Measurements from ENCODE around the gene DLAT. TPM values are rescaled to one million over a fixed set of nuclear protein-coding genes. Genes with fewer than 3 reads are reported as not detected.

DLAT gene
- 37.6 TPM for total RNA-seq

- Histone ChIP-seq H3K9me3 (ENCODE audit: control insufficient read depth in 3 of 3, low read length in 3 of 3) (no peaks in the 10 kb centered on the region), H3K9ac (ENCODE audit: low read depth in 1 of 3, low read length in 3 of 3) (peak within 1 kb of the TSS; percentile 96 to 99 (median 98)), H3K4me1 (ENCODE audit: control insufficient read depth in 3 of 3, insufficient read depth in 3 of 3, low read length in 3 of 3) (peaks cover 8 to 15% (median 13%) of the 10 kb centered on the region in 3 donors), H3K27ac (ENCODE audit: low read depth, low read length) (peak within 1 kb of the TSS; percentile 89), H3K27me3 (ENCODE audit: control insufficient read depth in 3 of 3, insufficient read depth in 3 of 3, low read length in 3 of 3) (no peaks in the 10 kb centered on the region), H3K36me3 (ENCODE audit: control insufficient read depth in 3 of 3, insufficient read depth in 3 of 3, low read length in 3 of 3) (peaks cover 11 to 17% (median 16%) of the 10 kb centered on the region in 3 donors), H3K4me3 (ENCODE audit: low read length in 3 of 3) (peak within 1 kb of the TSS; percentile 85 to 99 (median 95))
Observed at GRCh38 chr11:112024773-112025678, at the start of gene DLAT. TSS of gene DLAT (plus strand) at chr11:112025408. CDS start at chr11:112025473, 65 bp downstream.

- Histone ChIP-seq H3K27ac (ENCODE audit: low read depth, low read length) (peak overlapping the region; percentile 69), H3K27me3 (ENCODE audit: control insufficient read depth in 3 of 3, insufficient read depth in 3 of 3, low read length in 3 of 3) (no peaks in the 10 kb centered on the region), H3K4me3 (ENCODE audit: low read length in 3 of 3) (peak overlapping the region in 2 of 3 donors; percentile 8 to 60), H3K4me1 (ENCODE audit: control insufficient read depth in 3 of 3, insufficient read depth in 3 of 3, low read length in 3 of 3) (peaks cover 15 to 23% (median 19%) of the 10 kb centered on the region in 3 donors), H3K9me3 (ENCODE audit: control insufficient read depth in 3 of 3, low read length in 3 of 3) (no peaks in the 10 kb centered on the region), H3K9ac (ENCODE audit: low read depth in 1 of 3, low read length in 3 of 3) (peak overlapping the region; percentile 30 to 64 (median 39)), H3K36me3 (ENCODE audit: control insufficient read depth in 3 of 3, insufficient read depth in 3 of 3, low read length in 3 of 3) (peaks cover 0 to 10% (median 0%) of the 10 kb centered on the region in 3 donors)
Observed at GRCh38 chr11:111976119-111976766, 49.0 kb upstream of the DLAT start.

- Histone ChIP-seq H3K9ac (ENCODE audit: low read depth in 1 of 3, low read length in 3 of 3) (peak overlapping the region; percentile 30 to 64 (median 39)), H3K9me3 (ENCODE audit: control insufficient read depth in 3 of 3, low read length in 3 of 3) (no peaks in the 10 kb centered on the region), H3K27me3 (ENCODE audit: control insufficient read depth in 3 of 3, insufficient read depth in 3 of 3, low read length in 3 of 3) (no peaks in the 10 kb centered on the region), H3K27ac (ENCODE audit: low read depth, low read length) (peak overlapping the region; percentile 69), H3K4me1 (ENCODE audit: control insufficient read depth in 3 of 3, insufficient read depth in 3 of 3, low read length in 3 of 3) (peaks cover 15 to 24% (median 20%) of the 10 kb centered on the region in 3 donors), H3K36me3 (ENCODE audit: control insufficient read depth in 3 of 3, insufficient read depth in 3 of 3, low read length in 3 of 3) (peaks cover 0 to 12% (median 0%) of the 10 kb centered on the region in 3 donors), H3K4me3 (ENCODE audit: low read length in 3 of 3) (peak overlapping the region; percentile 8 to 60 (median 52))
Observed at GRCh38 chr11:111976767-111977145, 48.5 kb upstream of the DLAT start.

- H3K4me3 ChIP-seq (ENCODE audit: low read length in 3 of 3), result peak overlapping the region; percentile 73 to 78 (median 77)
- H3K27me3 ChIP-seq (ENCODE audit: control insufficient read depth in 3 of 3, insufficient read depth in 3 of 3, low read length in 3 of 3), result no peaks in the 10 kb centered on the region
- H3K27ac ChIP-seq (ENCODE audit: low read depth, low read length), result no peak overlapping the region
- peaks cover 20 to 30% (median 22%) of the 10 kb centered on the region in 3 donors for H3K4me1 ChIP-seq (ENCODE audit: control insufficient read depth in 3 of 3, insufficient read depth in 3 of 3, low read length in 3 of 3)
- H3K9me3 ChIP-seq (ENCODE audit: control insufficient read depth in 3 of 3, low read length in 3 of 3), result no peaks in the 10 kb centered on the region
- peak overlapping the region; percentile 67 to 79 (median 75) for H3K9ac ChIP-seq (ENCODE audit: low read depth in 1 of 3, low read length in 3 of 3)
- peaks cover 0 to 12% (median 0%) of the 10 kb centered on the region in 3 donors for H3K36me3 ChIP-seq (ENCODE audit: control insufficient read depth in 3 of 3, insufficient read depth in 3 of 3, low read length in 3 of 3)
Observed at GRCh38 chr11:111977146-111978027, 47.8 kb upstream of the DLAT start.

GRCh38 chr11:111978028-111978771 lies 47.0 kb upstream of the DLAT start:
- peaks cover 20 to 38% (median 26%) of the 10 kb centered on the region in 3 donors for H3K4me1 ChIP-seq (ENCODE audit: control insufficient read depth in 3 of 3, insufficient read depth in 3 of 3, low read length in 3 of 3)
- H3K27ac ChIP-seq (ENCODE audit: low read depth, low read length), result no peak overlapping the region
- peak overlapping the region; percentile 67 to 79 (median 75) for H3K9ac ChIP-seq (ENCODE audit: low read depth in 1 of 3, low read length in 3 of 3)
- peaks cover 0 to 12% (median 0%) of the 10 kb centered on the region in 3 donors for H3K36me3 ChIP-seq (ENCODE audit: control insufficient read depth in 3 of 3, insufficient read depth in 3 of 3, low read length in 3 of 3)
- no peaks in the 10 kb centered on the region for H3K9me3 ChIP-seq (ENCODE audit: control insufficient read depth in 3 of 3, low read length in 3 of 3)
- H3K27me3 ChIP-seq (ENCODE audit: control insufficient read depth in 3 of 3, insufficient read depth in 3 of 3, low read length in 3 of 3), result no peaks in the 10 kb centered on the region
- H3K4me3 ChIP-seq (ENCODE audit: low read length in 3 of 3), result peak overlapping the region; percentile 73 to 78 (median 77)

GRCh38 chr11:111980062-111980461 lies 45.1 kb upstream of the DLAT start:
- H3K27ac ChIP-seq (ENCODE audit: low read depth, low read length), result no peak overlapping the region
- H3K9ac ChIP-seq (ENCODE audit: low read depth in 1 of 3, low read length in 3 of 3), result no peak overlapping the region

GRCh38 chr11:111981270-111981669 lies 43.9 kb upstream of the DLAT start:
- H3K9me3 ChIP-seq (ENCODE audit: control insufficient read depth in 3 of 3, low read length in 3 of 3), result no peaks in the 10 kb centered on the region
- H3K27ac ChIP-seq (ENCODE audit: low read depth, low read length), result no peak overlapping the region
- peaks cover 0 to 12% (median 2%) of the 10 kb centered on the region in 3 donors for H3K36me3 ChIP-seq (ENCODE audit: control insufficient read depth in 3 of 3, insufficient read depth in 3 of 3, low read length in 3 of 3)
- no peaks in the 10 kb centered on the region for H3K27me3 ChIP-seq (ENCODE audit: control insufficient read depth in 3 of 3, insufficient read depth in 3 of 3, low read length in 3 of 3)
- no peak overlapping the region for H3K9ac ChIP-seq (ENCODE audit: low read depth in 1 of 3, low read length in 3 of 3)
- H3K4me1 ChIP-seq (ENCODE audit: control insufficient read depth in 3 of 3, insufficient read depth in 3 of 3, low read length in 3 of 3), result peaks cover 20 to 38% (median 26%) of the 10 kb centered on the region in 3 donors
- no peak overlapping the region for H3K4me3 ChIP-seq (ENCODE audit: low read length in 3 of 3)

More at GRCh38 chr11:111980062-111980461, 45.1 kb upstream of the DLAT start:
- Histone ChIP-seq H3K9me3 (ENCODE audit: control insufficient read depth in 3 of 3, low read length in 3 of 3) (no peaks in the 10 kb centered on the region), H3K4me3 (ENCODE audit: low read length in 3 of 3) (no peak overlapping the region), H3K4me1 (ENCODE audit: control insufficient read depth in 3 of 3, insufficient read depth in 3 of 3, low read length in 3 of 3) (peaks cover 20 to 38% (median 26%) of the 10 kb centered on the region in 3 donors), H3K27me3 (ENCODE audit: control insufficient read depth in 3 of 3, insufficient read depth in 3 of 3, low read length in 3 of 3) (no peaks in the 10 kb centered on the region), H3K36me3 (ENCODE audit: control insufficient read depth in 3 of 3, insufficient read depth in 3 of 3, low read length in 3 of 3) (peaks cover 0 to 10% (median 0%) of the 10 kb centered on the region in 3 donors)

GRCh38 chr11:111982019-111982464 lies 43.2 kb upstream of the DLAT start:
- Histone ChIP-seq H3K4me1 (ENCODE audit: control insufficient read depth in 3 of 3, insufficient read depth in 3 of 3, low read length in 3 of 3) (peaks cover 20 to 32% (median 21%) of the 10 kb centered on the region in 3 donors), H3K4me3 (ENCODE audit: low read length in 3 of 3) (no peak overlapping the region), H3K9me3 (ENCODE audit: control insufficient read depth in 3 of 3, low read length in 3 of 3) (no peaks in the 10 kb centered on the region), H3K27me3 (ENCODE audit: control insufficient read depth in 3 of 3, insufficient read depth in 3 of 3, low read length in 3 of 3) (no peaks in the 10 kb centered on the region), H3K36me3 (ENCODE audit: control insufficient read depth in 3 of 3, insufficient read depth in 3 of 3, low read length in 3 of 3) (peaks cover 0 to 13% (median 2%) of the 10 kb centered on the region in 3 donors), H3K27ac (ENCODE audit: low read depth, low read length) (no peak overlapping the region), H3K9ac (ENCODE audit: low read depth in 1 of 3, low read length in 3 of 3) (peak overlapping the region in 2 of 3 donors; percentile 34 to 40)

Data from skeletal muscle tissue (tissue), 4 donors.